Measurements from ENCODE around the gene HIRA. TPM values are rescaled to one million over a fixed set of nuclear protein-coding genes. Genes with fewer than 3 reads are reported as not detected.

HIRA gene
- total and polyA plus RNA-seq, 8 donors: 18.4 to 30.6 (median 25.2) TPM

DNA sequence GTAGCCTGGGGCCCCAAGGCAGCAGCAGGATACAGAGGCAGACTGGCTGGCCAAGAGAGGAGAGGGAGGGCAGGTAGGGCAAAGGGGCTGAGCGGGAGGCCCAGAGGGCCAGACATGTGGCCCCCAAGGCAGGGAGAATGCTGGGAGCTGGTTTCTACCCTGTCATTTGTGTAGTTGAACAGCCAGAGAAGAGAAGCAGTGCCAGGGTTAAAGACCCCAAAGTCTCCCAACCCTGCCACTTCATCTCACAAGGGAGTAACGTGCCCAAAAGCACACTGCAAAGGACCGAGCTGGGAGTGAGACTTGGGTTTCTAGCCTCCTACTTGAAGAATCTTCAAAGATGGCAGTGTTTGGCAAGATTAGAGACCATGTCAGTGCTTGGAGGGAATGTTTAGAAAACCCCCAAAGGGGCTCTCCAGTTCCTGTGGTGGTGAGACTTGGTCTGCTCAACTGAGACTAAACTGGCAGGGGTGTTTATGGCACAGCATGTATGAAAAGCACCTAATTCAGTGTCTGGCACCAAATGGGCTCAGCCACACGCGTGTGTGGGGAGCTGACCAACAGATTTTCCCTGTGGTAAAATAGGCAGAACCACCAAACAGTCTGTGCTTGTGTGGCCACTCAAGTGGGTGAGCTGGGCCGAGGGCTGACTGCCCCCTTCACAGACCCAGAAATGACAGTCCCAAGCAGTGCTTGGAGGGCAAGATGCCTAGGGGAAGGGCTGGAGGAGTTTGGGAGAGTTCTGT, 71.8 kb downstream of the HIRA start:
- intact Hi-C loops (cut with DNase I): no loop called here
- Histone ChIP-seq H3K36me3 (peaks cover 3 to 99% of the 10 kb centered on the region in 2 donors), H3K27me3 (no peaks in the 10 kb centered on the region), H3K9me3 (no peaks in the 10 kb centered on the region), H3K4me3 (no peak overlapping the region), H3K27ac (no peak overlapping the region), H3K4me1 (no peaks in the 10 kb centered on the region)
- ATAC-seq: no peak
- TF ChIP-seq, protein P1, sequence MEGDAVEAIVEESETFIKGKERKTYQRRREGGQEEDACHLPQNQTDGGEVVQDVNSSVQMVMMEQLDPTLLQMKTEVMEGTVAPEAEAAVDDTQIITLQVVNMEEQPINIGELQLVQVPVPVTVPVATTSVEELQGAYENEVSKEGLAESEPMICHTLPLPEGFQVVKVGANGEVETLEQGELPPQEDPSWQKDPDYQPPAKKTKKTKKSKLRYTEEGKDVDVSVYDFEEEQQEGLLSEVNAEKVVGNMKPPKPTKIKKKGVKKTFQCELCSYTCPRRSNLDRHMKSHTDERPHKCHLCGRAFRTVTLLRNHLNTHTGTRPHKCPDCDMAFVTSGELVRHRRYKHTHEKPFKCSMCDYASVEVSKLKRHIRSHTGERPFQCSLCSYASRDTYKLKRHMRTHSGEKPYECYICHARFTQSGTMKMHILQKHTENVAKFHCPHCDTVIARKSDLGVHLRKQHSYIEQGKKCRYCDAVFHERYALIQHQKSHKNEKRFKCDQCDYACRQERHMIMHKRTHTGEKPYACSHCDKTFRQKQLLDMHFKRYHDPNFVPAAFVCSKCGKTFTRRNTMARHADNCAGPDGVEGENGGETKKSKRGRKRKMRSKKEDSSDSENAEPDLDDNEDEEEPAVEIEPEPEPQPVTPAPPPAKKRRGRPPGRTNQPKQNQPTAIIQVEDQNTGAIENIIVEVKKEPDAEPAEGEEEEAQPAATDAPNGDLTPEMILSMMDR (IDR thresholded peaks at IDR 0.05): no peak
- no peak for DNase-seq

GRCh38 chr22:19358703-19359553, 72.6 kb downstream of the HIRA start:
- Histone ChIP-seq H3K27ac (no peak overlapping the region), H3K4me3 (no peak overlapping the region), H3K27me3 (no peaks in the 10 kb centered on the region), H3K9me3 (no peaks in the 10 kb centered on the region), H3K4me1 (no peaks in the 10 kb centered on the region), H3K36me3 (peaks cover 3 to 99% of the 10 kb centered on the region in 2 donors)
- TF ChIP-seq, protein P1 (IDR thresholded peaks at IDR 0.05): no peak
- no peak for DNase-seq
- ATAC-seq: no peak
- intact Hi-C loops (cut with DNase I): no loop called here

GRCh38 chr22:19358195-19358594, 73.3 kb downstream of the HIRA start:
- Histone ChIP-seq H3K4me1 (no peaks in the 10 kb centered on the region), H3K27ac (no peak overlapping the region), H3K4me3 (no peak overlapping the region), H3K36me3 (peaks cover 3 to 99% of the 10 kb centered on the region in 2 donors), H3K27me3 (no peaks in the 10 kb centered on the region), H3K9me3 (no peaks in the 10 kb centered on the region)
- intact Hi-C loops (cut with DNase I): no loop called here
- TF ChIP-seq, protein P1 (IDR thresholded peaks at IDR 0.05): no peak
- DNase-seq (no peak), ATAC-seq (no peak)

- peaks cover 3 to 100% of the 10 kb centered on the region in 2 donors for H3K36me3 ChIP-seq
- no peak overlapping the region for H3K27ac ChIP-seq
- intact Hi-C loops (cut with DNase I): no loop called here
- no peaks in the 10 kb centered on the region for H3K27me3 ChIP-seq
- no peaks in the 10 kb centered on the region for H3K9me3 ChIP-seq
- no peak overlapping the region for H3K4me3 ChIP-seq
- peak; percentile 62 for ATAC-seq
- TF ChIP-seq, protein P1 (IDR thresholded peaks at IDR 0.05): no peak
- DNase-seq: peak in 1 of 4 donors; percentile 13
- no peaks in the 10 kb centered on the region for H3K4me1 ChIP-seq
Observed at GRCh38 chr22:19357270-19358105, 74.0 kb downstream of the HIRA start.

Measured in left lung (tissue), 10 donors.